DND-41 (cell line): ENCODE measurements around the gene VASP.

Experiments used
- ATAC-seq: fragments of 200-7000 bp; cut with Tn5 transposase; 3 replicates; pipeline ENCODE4 v1.9.1; 2021; ENCODE audit warnings: low read depth; ENCODE audit not compliant: insufficient read depth
- DNase-seq: peaks from one replicate; pipeline ENCODE4 v3.0.0-alpha.2; 2020
- H2AFZ ChIP-seq: 2 replicates; pipeline ENCODE4 v1.6.0; 2012; ENCODE audit warnings: low read depth, low read length
- H3K27ac ChIP-seq: 2 replicates; pipeline ENCODE4 v1.5.1; 2012; ENCODE audit warnings: low read length, inconsistent platforms
- H3K27me3 ChIP-seq: fragments of 200-600 bp; sonication (generic); 2 replicates; pipeline ENCODE4 v1.6.0; 2012; ENCODE audit warnings: low read length, mild to moderate bottlenecking, inconsistent platforms; ENCODE audit not compliant: insufficient read depth, poor library complexity
- H3K36me3 ChIP-seq: 2 replicates; pipeline ENCODE4 v1.5.1; 2012; ENCODE audit warnings: low read length, inconsistent platforms; ENCODE audit not compliant: insufficient read depth
- H3K4me1 ChIP-seq: 2 replicates; pipeline ENCODE4 v1.5.1; 2012; ENCODE audit warnings: mild to moderate bottlenecking, low read length; ENCODE audit not compliant: insufficient read depth
- H3K4me2 ChIP-seq: 2 replicates; pipeline ENCODE4 v1.6.0; 2012; ENCODE audit warnings: mild to moderate bottlenecking, moderate library complexity, low read length, inconsistent platforms; ENCODE audit not compliant: insufficient read depth
- H3K4me3 ChIP-seq, 2 experiments: fragments of 200-600 bp in 1 of 2; shearing (Covaris generic) in 1 of 2; 2 replicates each; pipeline ENCODE4 v1.5.1; 2012 to 2016; ENCODE audit warnings: inconsistent platforms in 2 of 2, low read length in 2 of 2, mild to moderate bottlenecking in 2 of 2, low read depth in 1 of 2, moderate library complexity in 1 of 2
- H3K79me2 ChIP-seq: 2 replicates; pipeline ENCODE4 v1.6.0; 2012; ENCODE audit warnings: low read length, inconsistent platforms; ENCODE audit not compliant: insufficient read depth
- H3K9ac ChIP-seq: 2 replicates; pipeline ENCODE4 v1.6.0; 2012; ENCODE audit warnings: low read depth, mild to moderate bottlenecking, inconsistent platforms, low read length, moderate library complexity
- H3K9me3 ChIP-seq: 2 replicates; pipeline ENCODE4 v1.5.1; 2012; ENCODE audit warnings: low read length, moderate library complexity, mild to moderate bottlenecking, inconsistent platforms; ENCODE audit not compliant: insufficient read depth, severe bottlenecking
- H4K20me1 ChIP-seq: 2 replicates; pipeline ENCODE4 v1.6.0; 2012; ENCODE audit warnings: low read length; ENCODE audit not compliant: insufficient read depth
- CTCF ChIP-seq: IDR thresholded peaks from 2 replicates; pipeline ENCODE4 v1.5.1; 2012; ENCODE audit warnings: borderline replicate concordance, low read length, moderate library complexity, mild to moderate bottlenecking; ENCODE audit not compliant: poor library complexity, severe bottlenecking; ENCODE audit errors: extremely low read depth
- EZH2 ChIP-seq: IDR thresholded peaks from 3 replicates; pipeline ENCODE4 v1.6.1; 2012; ENCODE audit warnings: borderline replicate concordance, low read depth, mild to moderate bottlenecking, moderate library complexity, low read length, inconsistent platforms; ENCODE audit not compliant: severe bottlenecking

The VASP gene

DNA sequence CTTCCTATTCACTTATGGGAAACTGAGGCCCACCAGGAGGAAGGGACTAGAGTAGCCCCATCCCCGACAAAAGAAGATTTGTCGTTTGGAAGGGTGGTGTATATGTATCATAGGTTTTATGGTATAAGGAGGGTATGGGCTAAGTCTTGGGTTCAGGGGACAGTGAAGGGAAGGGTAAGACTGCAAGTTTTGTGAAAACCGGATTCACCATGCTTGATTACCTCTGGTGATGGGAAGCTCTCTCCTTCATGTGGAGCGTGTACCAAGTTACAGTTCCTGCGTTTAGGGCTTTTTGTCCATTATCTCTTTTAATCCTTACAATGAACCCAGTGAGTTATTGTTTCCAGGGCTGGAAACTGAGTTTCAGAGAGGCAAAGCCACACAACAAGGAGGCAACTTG lies 3.8 kb downstream of the VASP start:
- Histone ChIP-seq H3K27me3 (no peaks in the 10 kb centered on the region), H3K9ac (no peak overlapping the region), H3K4me1 (peaks cover 23% of the 10 kb centered on the region), H4K20me1 (peaks cover 34% of the 10 kb centered on the region; the same call in 1 of the 2 replicates), H2AFZ (no peak overlapping the region), H3K4me3 (no peak overlapping the region), H3K27ac (no peak overlapping the region), H3K4me2 (no peak overlapping the region), H3K79me2 (peaks cover 26% of the 10 kb centered on the region), H3K9me3 (no peaks in the 10 kb centered on the region), H3K36me3 (no peaks in the 10 kb centered on the region)
- no peak for TF ChIP-seq EZH2
- ATAC-seq (no peak), DNase-seq (no peak)

GRCh38 chr19:45512881-45513483 lies 5.7 kb downstream of the VASP start:
- Histone ChIP-seq H3K4me2 (no peak overlapping the region), H2AFZ (no peak overlapping the region)

DNA sequence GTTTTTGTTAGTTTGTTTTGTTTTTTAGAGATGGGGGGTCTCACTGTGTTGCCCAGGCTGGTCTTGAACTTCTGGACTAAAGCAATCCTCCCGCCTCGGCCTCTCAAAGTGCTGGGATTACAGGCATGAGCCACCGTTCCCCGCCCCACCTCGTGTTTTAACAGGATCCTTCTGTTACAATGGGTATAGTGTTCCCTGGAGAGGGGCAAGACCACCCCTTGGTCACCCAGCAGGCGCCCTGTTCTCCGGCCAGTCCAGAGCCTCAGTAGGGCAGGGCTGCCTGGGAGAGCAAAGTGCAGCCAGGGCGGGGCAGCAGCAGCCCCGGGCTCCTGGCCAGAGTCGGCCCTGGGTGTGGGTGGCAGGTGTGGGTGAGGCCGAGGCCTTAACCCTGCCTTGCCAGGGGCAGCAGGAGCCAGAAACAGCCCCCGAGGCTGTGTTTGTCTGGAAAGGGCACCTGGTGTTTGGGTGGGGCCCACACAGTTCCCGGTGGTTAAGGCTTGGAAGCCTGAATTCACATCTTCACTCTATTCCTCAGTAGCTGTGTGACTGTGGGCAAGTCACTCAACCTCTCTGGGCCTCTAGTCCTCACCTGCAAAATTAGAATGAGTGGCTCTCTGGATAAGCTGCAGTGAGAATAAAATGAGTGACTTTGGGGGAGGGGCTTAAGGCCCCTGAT lies 7.2 kb downstream of the VASP start:
- H3K36me3 ChIP-seq = peaks cover 9% of the 10 kb centered on the region; the same call in 1 of the 2 replicates
- no peaks in the 10 kb centered on the region for H3K27me3 ChIP-seq
- H3K79me2 ChIP-seq = peaks cover 8% of the 10 kb centered on the region
- no peaks in the 10 kb centered on the region for H3K9me3 ChIP-seq
- DNase-seq (no peak), ATAC-seq (no peak)
- no peak overlapping the region for H3K4me2 ChIP-seq
- TF ChIP-seq CTCF (no peak), EZH2 (no peak)
- H3K9ac ChIP-seq = no peak overlapping the region
- H3K27ac ChIP-seq = no peak overlapping the region
- peaks cover 19% of the 10 kb centered on the region; the same call in 1 of the 2 replicates for H4K20me1 ChIP-seq
- H2AFZ ChIP-seq = no peak overlapping the region
- peaks cover 3% of the 10 kb centered on the region for H3K4me1 ChIP-seq
- no peak overlapping the region for H3K4me3 ChIP-seq

More at GRCh38 chr19:45512881-45513483, 5.7 kb downstream of the VASP start:
- no peak for ATAC-seq
- Histone ChIP-seq H3K27ac (no peak overlapping the region), H3K4me1 (peaks cover 17% of the 10 kb centered on the region), H3K4me3 (no peak overlapping the region), H3K79me2 (peaks cover 19% of the 10 kb centered on the region), H3K27me3 (no peaks in the 10 kb centered on the region), H3K36me3 (0 out of 2 replicates have a peak, but pooled peaks cover 2% of the 10 kb centered on the region), H4K20me1 (peaks cover 33% of the 10 kb centered on the region; the same call in 1 of the 2 replicates), H3K9ac (no peak overlapping the region), H3K9me3 (no peaks in the 10 kb centered on the region)
- TF ChIP-seq EZH2 (no peak), CTCF (no peak)
- DNase-seq = no peak

DNA sequence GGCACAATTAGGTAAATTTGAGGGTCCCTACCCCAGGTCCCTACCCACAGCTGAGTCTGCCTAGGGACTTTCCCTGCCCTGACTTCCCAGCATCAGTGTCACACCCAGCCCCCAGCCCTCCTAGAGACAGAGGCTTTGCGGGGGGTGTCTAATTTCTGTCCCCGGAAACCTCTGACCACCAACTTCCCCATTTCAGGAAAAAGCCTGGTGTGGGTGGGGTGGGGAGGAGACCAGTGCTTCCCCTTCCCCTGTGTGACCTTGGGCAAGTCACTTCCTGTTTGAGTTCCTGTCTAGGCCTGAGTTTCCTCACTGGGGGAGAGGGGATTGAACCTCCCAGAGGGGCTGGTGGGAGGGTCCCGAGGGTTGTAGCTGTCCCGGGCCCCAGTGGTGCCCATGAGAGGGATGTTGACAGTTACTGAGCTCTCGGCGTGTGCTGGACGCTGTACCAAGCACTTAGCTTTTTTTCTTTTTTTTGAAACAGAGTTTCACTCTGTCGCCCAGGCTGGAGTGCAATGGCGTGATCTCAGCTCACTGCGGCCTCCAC lies 7.9 kb downstream of the VASP start:
- ATAC-seq = no peak
- H3K27me3 ChIP-seq = no peaks in the 10 kb centered on the region
- H3K9me3 ChIP-seq = no peaks in the 10 kb centered on the region
- no peak overlapping the region for H3K4me3 ChIP-seq
- peaks cover 12% of the 10 kb centered on the region for H3K36me3 ChIP-seq
- H3K9ac ChIP-seq = no peak overlapping the region
- peaks cover 17% of the 10 kb centered on the region; the same call in 1 of the 2 replicates for H4K20me1 ChIP-seq
- no peak overlapping the region for H3K4me2 ChIP-seq
- no peak overlapping the region for H2AFZ ChIP-seq
- DNase-seq = no peak
- H3K79me2 ChIP-seq = peaks cover 8% of the 10 kb centered on the region
- TF ChIP-seq CTCF = no peak
- no peak for TF ChIP-seq EZH2
- no peak overlapping the region for H3K27ac ChIP-seq
- H3K4me1 ChIP-seq = no peaks in the 10 kb centered on the region
